Measurements from ENCODE around the gene FNIP2. TPM values are rescaled to one million over a fixed set of nuclear protein-coding genes. Genes with fewer than 3 reads are reported as not detected.

Gene FNIP2
- total and polyA plus RNA-seq, 10 of the 15 experiments (the other 5 are each of a cell fraction or from before 2014, with no cell fraction given): 0.03 to 0.38 (median 0.15) TPM

DNA sequence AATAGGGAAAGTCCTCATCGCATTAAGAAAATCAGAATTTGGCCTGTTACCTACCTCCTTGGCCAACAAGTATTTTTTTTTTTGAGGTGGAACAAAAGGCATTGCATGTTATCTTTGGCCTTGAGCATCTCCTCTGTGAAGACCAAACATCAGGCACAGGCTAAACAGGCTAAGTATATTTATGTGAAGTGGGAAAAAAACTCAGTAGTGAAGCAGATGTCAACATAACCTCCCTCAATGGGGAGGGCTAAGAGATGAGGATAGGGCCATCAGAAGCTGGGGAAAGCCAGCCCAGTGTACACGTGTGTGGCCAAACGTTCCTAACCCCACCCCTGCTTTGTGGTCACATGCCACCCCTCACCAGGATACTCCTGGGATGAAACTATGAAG, 102.5 kb downstream of the FNIP2 start:
- ChIA-PET CTCF (interaction anchor here (1.4 kb wide), 1 partner anchor 15 kb away, joined by 4 read pairs; no protein-coding TSS in a partner anchor), POLR2A (interaction anchor here (0.7 kb wide), 2 partner anchors 294 to 618 kb away, joined by 3 read pairs; no protein-coding TSS in a partner anchor), SMC1A (ENCODE audit: uncharacterized antibody, unreplicated experiment) (interaction anchor here (1.1 to 1.9 kb wide), 3 partner anchors 19 to 146 kb away, joined by 3 to 5 read pairs (median 4); no protein-coding TSS in a partner anchor), RAD21 (ENCODE audit: unreplicated experiment) (no interaction called here)
- Histone ChIP-seq H3K9ac (ENCODE audit: control insufficient read depth, insufficient read depth, low read length) (no peak overlapping the region), H4K20me1 (ENCODE audit: control insufficient read depth, insufficient read depth) (no peaks in the 10 kb centered on the region), H3K4me2 (ENCODE audit: control insufficient read depth, insufficient read depth) (no peak overlapping the region), H3K79me2 (ENCODE audit: control insufficient read depth, insufficient read depth, low read length) (no peaks in the 10 kb centered on the region), H3K4me1 (ENCODE audit: control insufficient read depth, insufficient read depth, low read length) (no peaks in the 10 kb centered on the region), H3K27me3 (replicated peaks in 1 of 2; ENCODE audit: control insufficient read depth in 2 of 2, insufficient read depth in 2 of 2, low read length in 1 of 2) (no peaks in the 10 kb centered on the region), H3K27ac (ENCODE audit: control insufficient read depth, insufficient read depth) (no peak overlapping the region), H2AFZ (ENCODE audit: control insufficient read depth, low read depth, low read length) (no peak overlapping the region), H3K9me3 (replicated peaks; ENCODE audit: control insufficient read depth, insufficient read depth, low read length) (no peaks in the 10 kb centered on the region), H3K36me3 (ENCODE audit: control insufficient read depth in 2 of 2, insufficient read depth in 2 of 2, low read length in 1 of 2) (no peaks in the 10 kb centered on the region), H3K4me3 (no peak overlapping the region)
- intact Hi-C loops (cut with micrococcal nuclease; ENCODE audit: unreplicated experiment) (no loop called here), in situ Hi-C loops (cut with MboI) (no loop called here)
- no TSS peak for BruUV-seq (replicated peaks)
- FAIRE-seq (no peak), ATAC-seq (no peak), DNase-seq (ENCODE audit: low read depth, low spot score) (no peak)
- 52% methylated on average over 3 of the region's 3 CpGs for WGBS (ENCODE audit: insufficient coverage, insufficient replicate concordance, low lambda C conversion rate, missing lambda C conversion rate)
- TF ChIP-seq MEF2B (IDR thresholded peaks at IDR 0.05; ENCODE audit: partially characterized antibody, poor library complexity, severe bottlenecking): no peak
- TF ChIP-seq, protein P1, sequence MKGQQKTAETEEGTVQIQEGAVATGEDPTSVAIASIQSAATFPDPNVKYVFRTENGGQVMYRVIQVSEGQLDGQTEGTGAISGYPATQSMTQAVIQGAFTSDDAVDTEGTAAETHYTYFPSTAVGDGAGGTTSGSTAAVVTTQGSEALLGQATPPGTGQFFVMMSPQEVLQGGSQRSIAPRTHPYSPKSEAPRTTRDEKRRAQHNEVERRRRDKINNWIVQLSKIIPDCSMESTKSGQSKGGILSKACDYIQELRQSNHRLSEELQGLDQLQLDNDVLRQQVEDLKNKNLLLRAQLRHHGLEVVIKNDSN (IDR thresholded peaks at IDR 0.05; ENCODE audit: borderline replicate concordance, extremely low read length, insufficient read depth, low read depth, low read length): no peak
- no peak for TF ChIP-seq ETV6 (conservative IDR thresholded peaks at IDR 0.05 in 1 of 2, IDR thresholded peaks at IDR 0.05 in 1 of 2; ENCODE audit: borderline replicate concordance in 1 of 2, low read depth in 1 of 2)
- no peak for TF ChIP-seq STAT1 (conservative IDR thresholded peaks at IDR 0.05)
- no peak for TF ChIP-seq FOXK2 (IDR thresholded peaks at IDR 0.05)
- TF ChIP-seq, protein P2, sequence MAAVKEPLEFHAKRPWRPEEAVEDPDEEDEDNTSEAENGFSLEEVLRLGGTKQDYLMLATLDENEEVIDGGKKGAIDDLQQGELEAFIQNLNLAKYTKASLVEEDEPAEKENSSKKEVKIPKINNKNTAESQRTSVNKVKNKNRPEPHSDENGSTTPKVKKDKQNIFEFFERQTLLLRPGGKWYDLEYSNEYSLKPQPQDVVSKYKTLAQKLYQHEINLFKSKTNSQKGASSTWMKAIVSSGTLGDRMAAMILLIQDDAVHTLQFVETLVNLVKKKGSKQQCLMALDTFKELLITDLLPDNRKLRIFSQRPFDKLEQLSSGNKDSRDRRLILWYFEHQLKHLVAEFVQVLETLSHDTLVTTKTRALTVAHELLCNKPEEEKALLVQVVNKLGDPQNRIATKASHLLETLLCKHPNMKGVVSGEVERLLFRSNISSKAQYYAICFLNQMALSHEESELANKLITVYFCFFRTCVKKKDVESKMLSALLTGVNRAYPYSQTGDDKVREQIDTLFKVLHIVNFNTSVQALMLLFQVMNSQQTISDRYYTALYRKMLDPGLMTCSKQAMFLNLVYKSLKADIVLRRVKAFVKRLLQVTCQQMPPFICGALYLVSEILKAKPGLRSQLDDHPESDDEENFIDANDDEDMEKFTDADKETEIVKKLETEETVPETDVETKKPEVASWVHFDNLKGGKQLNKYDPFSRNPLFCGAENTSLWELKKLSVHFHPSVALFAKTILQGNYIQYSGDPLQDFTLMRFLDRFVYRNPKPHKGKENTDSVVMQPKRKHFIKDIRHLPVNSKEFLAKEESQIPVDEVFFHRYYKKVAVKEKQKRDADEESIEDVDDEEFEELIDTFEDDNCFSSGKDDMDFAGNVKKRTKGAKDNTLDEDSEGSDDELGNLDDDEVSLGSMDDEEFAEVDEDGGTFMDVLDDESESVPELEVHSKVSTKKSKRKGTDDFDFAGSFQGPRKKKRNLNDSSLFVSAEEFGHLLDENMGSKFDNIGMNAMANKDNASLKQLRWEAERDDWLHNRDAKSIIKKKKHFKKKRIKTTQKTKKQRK (IDR thresholded peaks at IDR 0.05; ENCODE audit: low read depth, low read length): no peak
- TF ChIP-seq, protein P3, sequence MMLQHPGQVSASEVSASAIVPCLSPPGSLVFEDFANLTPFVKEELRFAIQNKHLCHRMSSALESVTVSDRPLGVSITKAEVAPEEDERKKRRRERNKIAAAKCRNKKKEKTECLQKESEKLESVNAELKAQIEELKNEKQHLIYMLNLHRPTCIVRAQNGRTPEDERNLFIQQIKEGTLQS (IDR thresholded peaks at IDR 0.05; ENCODE audit: borderline replicate concordance, extremely low read depth, low read depth, low read length): no peak
- TF ChIP-seq, protein P4, sequence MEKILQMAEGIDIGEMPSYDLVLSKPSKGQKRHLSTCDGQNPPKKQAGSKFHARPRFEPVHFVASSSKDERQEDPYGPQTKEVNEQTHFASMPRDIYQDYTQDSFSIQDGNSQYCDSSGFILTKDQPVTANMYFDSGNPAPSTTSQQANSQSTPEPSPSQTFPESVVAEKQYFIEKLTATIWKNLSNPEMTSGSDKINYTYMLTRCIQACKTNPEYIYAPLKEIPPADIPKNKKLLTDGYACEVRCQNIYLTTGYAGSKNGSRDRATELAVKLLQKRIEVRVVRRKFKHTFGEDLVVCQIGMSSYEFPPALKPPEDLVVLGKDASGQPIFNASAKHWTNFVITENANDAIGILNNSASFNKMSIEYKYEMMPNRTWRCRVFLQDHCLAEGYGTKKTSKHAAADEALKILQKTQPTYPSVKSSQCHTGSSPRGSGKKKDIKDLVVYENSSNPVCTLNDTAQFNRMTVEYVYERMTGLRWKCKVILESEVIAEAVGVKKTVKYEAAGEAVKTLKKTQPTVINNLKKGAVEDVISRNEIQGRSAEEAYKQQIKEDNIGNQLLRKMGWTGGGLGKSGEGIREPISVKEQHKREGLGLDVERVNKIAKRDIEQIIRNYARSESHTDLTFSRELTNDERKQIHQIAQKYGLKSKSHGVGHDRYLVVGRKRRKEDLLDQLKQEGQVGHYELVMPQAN (conservative IDR thresholded peaks at IDR 0.05): no peak
- no peak for TF ChIP-seq SMAD5 (IDR thresholded peaks at IDR 0.05; ENCODE audit: low read depth)
- no peak for TF ChIP-seq PAX5 (IDR thresholded peaks at IDR 0.05; ENCODE audit: borderline replicate concordance, low read depth, low read length)
- TF ChIP-seq, protein P5, sequence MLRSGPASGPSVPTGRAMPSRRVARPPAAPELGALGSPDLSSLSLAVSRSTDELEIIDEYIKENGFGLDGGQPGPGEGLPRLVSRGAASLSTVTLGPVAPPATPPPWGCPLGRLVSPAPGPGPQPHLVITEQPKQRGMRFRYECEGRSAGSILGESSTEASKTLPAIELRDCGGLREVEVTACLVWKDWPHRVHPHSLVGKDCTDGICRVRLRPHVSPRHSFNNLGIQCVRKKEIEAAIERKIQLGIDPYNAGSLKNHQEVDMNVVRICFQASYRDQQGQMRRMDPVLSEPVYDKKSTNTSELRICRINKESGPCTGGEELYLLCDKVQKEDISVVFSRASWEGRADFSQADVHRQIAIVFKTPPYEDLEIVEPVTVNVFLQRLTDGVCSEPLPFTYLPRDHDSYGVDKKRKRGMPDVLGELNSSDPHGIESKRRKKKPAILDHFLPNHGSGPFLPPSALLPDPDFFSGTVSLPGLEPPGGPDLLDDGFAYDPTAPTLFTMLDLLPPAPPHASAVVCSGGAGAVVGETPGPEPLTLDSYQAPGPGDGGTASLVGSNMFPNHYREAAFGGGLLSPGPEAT (IDR thresholded peaks at IDR 0.05; ENCODE audit: low read depth): no peak
- no peak for TF ChIP-seq CBX3 (IDR thresholded peaks at IDR 0.05; ENCODE audit: borderline replicate concordance, low read depth)
- TF ChIP-seq DPF2 (IDR thresholded peaks at IDR 0.05): no peak
- TF ChIP-seq ZNF384 (IDR thresholded peaks at IDR 0.05; ENCODE audit: borderline replicate concordance, low read depth, low read length): no peak
- no peak for TF ChIP-seq RB1 (IDR thresholded peaks at IDR 0.05; ENCODE audit: borderline replicate concordance)
- no peak for TF ChIP-seq ZSCAN29 (IDR thresholded peaks at IDR 0.05)
- no peak for TF ChIP-seq SREBF2 (IDR thresholded peaks at IDR 0.05; ENCODE audit: low read length)

All from GM12878 (cell line).